ENCODE results near the gene PRELID2.

The PRELID2 gene

GRCh38 chr5:145856285-145856818 is 21.2 kb upstream of the PRELID2 start:
- H3K27me3 ChIP-seq (ENCODE audit: low read depth, low read length), result no peaks in the 10 kb centered on the region
- H3K4me1 ChIP-seq (ENCODE audit: control insufficient read depth in 1 of 2, insufficient read depth in 2 of 2, low read length in 2 of 2), result peaks cover 0 to 12% of the 10 kb centered on the region in 2 donors
- no peaks in the 10 kb centered on the region for H3K36me3 ChIP-seq (ENCODE audit: control insufficient read depth in 1 of 2, insufficient read depth in 2 of 2, low read length in 2 of 2)
- H3K9me3 ChIP-seq (ENCODE audit: control insufficient read depth in 1 of 2, low read length in 2 of 2), result no peaks in the 10 kb centered on the region
- H3K27ac ChIP-seq (ENCODE audit: low read length), result no peak overlapping the region
- peak overlapping the region; percentile 43 to 53 for H3K4me3 ChIP-seq (ENCODE audit: low read depth in 1 of 2, low read length in 2 of 2)

- H3K4me3 ChIP-seq (ENCODE audit: low read depth in 1 of 2, low read length in 2 of 2), result peak overlapping the region; percentile 43 to 53
- H3K36me3 ChIP-seq (ENCODE audit: control insufficient read depth in 1 of 2, insufficient read depth in 2 of 2, low read length in 2 of 2), result no peaks in the 10 kb centered on the region
- H3K27ac ChIP-seq (ENCODE audit: low read length), result peak overlapping the region; percentile 33
- H3K4me1 ChIP-seq (ENCODE audit: control insufficient read depth in 1 of 2, insufficient read depth in 2 of 2, low read length in 2 of 2), result peaks cover 0 to 12% of the 10 kb centered on the region in 2 donors
- H3K9me3 ChIP-seq (ENCODE audit: control insufficient read depth in 1 of 2, low read length in 2 of 2), result no peaks in the 10 kb centered on the region
- H3K27me3 ChIP-seq (ENCODE audit: low read depth, low read length), result no peaks in the 10 kb centered on the region
Measured at GRCh38 chr5:145855763-145856267, 20.7 kb upstream of the PRELID2 start.

GRCh38 chr5:145854651-145855258 is 19.6 kb upstream of the PRELID2 start:
- Histone ChIP-seq H3K27me3 (ENCODE audit: low read depth, low read length) (no peaks in the 10 kb centered on the region), H3K27ac (ENCODE audit: low read length) (no peak overlapping the region), H3K36me3 (ENCODE audit: control insufficient read depth in 1 of 2, insufficient read depth in 2 of 2, low read length in 2 of 2) (no peaks in the 10 kb centered on the region), H3K4me1 (ENCODE audit: control insufficient read depth in 1 of 2, insufficient read depth in 2 of 2, low read length in 2 of 2) (peaks cover 0 to 12% of the 10 kb centered on the region in 2 donors), H3K9me3 (ENCODE audit: control insufficient read depth in 1 of 2, low read length in 2 of 2) (no peaks in the 10 kb centered on the region), H3K4me3 (ENCODE audit: low read depth in 1 of 2, low read length in 2 of 2) (no peak overlapping the region)

DNA sequence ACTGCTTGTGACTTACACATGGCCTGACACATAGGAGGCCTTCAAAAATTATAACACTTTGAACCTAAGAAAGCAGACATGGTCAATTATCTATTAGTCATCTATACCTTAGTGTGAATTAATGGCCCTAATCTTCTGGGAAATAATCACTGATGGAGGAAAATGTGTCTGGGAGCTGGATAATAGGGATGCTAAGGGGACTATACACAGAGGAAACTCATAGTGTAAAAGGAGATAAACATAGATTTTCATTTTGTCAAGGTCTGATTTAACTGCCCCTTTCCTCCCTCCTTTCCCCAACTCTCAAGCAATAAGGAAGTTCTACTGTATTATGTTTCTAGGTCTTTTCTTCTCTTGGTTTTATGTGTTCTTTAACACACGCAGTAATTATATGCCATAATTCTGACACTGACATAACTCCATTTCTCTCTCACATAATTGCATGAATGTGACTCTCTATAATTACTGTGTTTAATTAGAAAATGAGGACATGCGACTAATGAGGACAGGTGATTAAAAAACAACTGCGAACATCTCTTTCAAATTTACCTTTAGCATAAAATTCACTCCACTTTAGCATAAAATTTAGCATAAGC is 18.7 kb upstream of the PRELID2 start:
- peaks cover 0 to 12% of the 10 kb centered on the region in 2 donors for H3K4me1 ChIP-seq (ENCODE audit: control insufficient read depth in 1 of 2, insufficient read depth in 2 of 2, low read length in 2 of 2)
- H3K4me3 ChIP-seq (ENCODE audit: low read depth in 1 of 2, low read length in 2 of 2), result no peak overlapping the region
- no peaks in the 10 kb centered on the region for H3K9me3 ChIP-seq (ENCODE audit: control insufficient read depth in 1 of 2, low read length in 2 of 2)
- H3K27ac ChIP-seq (ENCODE audit: low read length), result no peak overlapping the region
- H3K27me3 ChIP-seq (ENCODE audit: low read depth, low read length), result no peaks in the 10 kb centered on the region
- H3K36me3 ChIP-seq (ENCODE audit: control insufficient read depth in 1 of 2, insufficient read depth in 2 of 2, low read length in 2 of 2), result no peaks in the 10 kb centered on the region

GRCh38 chr5:145852990-145853389 is 17.8 kb upstream of the PRELID2 start:
- Histone ChIP-seq H3K9me3 (ENCODE audit: control insufficient read depth in 1 of 2, low read length in 2 of 2) (no peaks in the 10 kb centered on the region), H3K36me3 (ENCODE audit: control insufficient read depth in 1 of 2, insufficient read depth in 2 of 2, low read length in 2 of 2) (no peaks in the 10 kb centered on the region), H3K4me1 (ENCODE audit: control insufficient read depth in 1 of 2, insufficient read depth in 2 of 2, low read length in 2 of 2) (peaks cover 0 to 12% of the 10 kb centered on the region in 2 donors), H3K27me3 (ENCODE audit: low read depth, low read length) (no peaks in the 10 kb centered on the region), H3K4me3 (ENCODE audit: low read depth in 1 of 2, low read length in 2 of 2) (no peak overlapping the region), H3K27ac (ENCODE audit: low read length) (no peak overlapping the region)

DNA sequence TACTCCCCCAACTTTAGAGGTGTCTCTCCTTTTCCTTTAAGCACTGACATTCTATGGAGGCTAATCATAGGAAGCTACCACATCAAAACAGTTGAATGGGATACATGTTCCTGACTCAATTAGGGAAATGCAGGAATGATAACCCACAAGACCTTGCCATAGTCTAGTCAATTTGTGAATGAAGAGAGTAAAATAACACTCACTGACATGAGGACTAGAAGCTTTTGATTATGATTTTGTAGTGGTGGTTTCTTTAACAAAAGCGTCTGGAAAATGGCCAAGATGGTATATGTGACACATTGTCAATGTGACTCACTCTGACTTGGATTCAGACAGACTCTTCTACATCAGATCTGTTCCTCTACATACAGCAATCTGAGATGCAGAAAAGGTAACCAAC is 13.7 kb upstream of the PRELID2 start:
- Histone ChIP-seq H3K27me3 (ENCODE audit: low read depth, low read length) (no peaks in the 10 kb centered on the region), H3K4me3 (ENCODE audit: low read depth in 1 of 2, low read length in 2 of 2) (no peak overlapping the region), H3K9me3 (ENCODE audit: control insufficient read depth in 1 of 2, low read length in 2 of 2) (no peaks in the 10 kb centered on the region), H3K36me3 (ENCODE audit: control insufficient read depth in 1 of 2, insufficient read depth in 2 of 2, low read length in 2 of 2) (no peaks in the 10 kb centered on the region), H3K27ac (ENCODE audit: low read length) (no peak overlapping the region), H3K4me1 (ENCODE audit: control insufficient read depth in 1 of 2, insufficient read depth in 2 of 2, low read length in 2 of 2) (no peaks in the 10 kb centered on the region)

- Histone ChIP-seq H3K4me1 (ENCODE audit: control insufficient read depth in 1 of 2, insufficient read depth in 2 of 2, low read length in 2 of 2) (no peaks in the 10 kb centered on the region), H3K27ac (ENCODE audit: low read length) (no peak overlapping the region), H3K36me3 (ENCODE audit: control insufficient read depth in 1 of 2, insufficient read depth in 2 of 2, low read length in 2 of 2) (no peaks in the 10 kb centered on the region), H3K27me3 (ENCODE audit: low read depth, low read length) (no peaks in the 10 kb centered on the region), H3K9me3 (ENCODE audit: control insufficient read depth in 1 of 2, low read length in 2 of 2) (no peaks in the 10 kb centered on the region), H3K4me3 (ENCODE audit: low read depth in 1 of 2, low read length in 2 of 2) (no peak overlapping the region)
Measured at GRCh38 chr5:145847499-145848497, 12.7 kb upstream of the PRELID2 start.

GRCh38 chr5:145846081-145846480 is 10.9 kb upstream of the PRELID2 start:
- Histone ChIP-seq H3K4me1 (ENCODE audit: control insufficient read depth in 1 of 2, insufficient read depth in 2 of 2, low read length in 2 of 2) (no peaks in the 10 kb centered on the region), H3K27ac (ENCODE audit: low read length) (no peak overlapping the region), H3K27me3 (ENCODE audit: low read depth, low read length) (no peaks in the 10 kb centered on the region), H3K9me3 (ENCODE audit: control insufficient read depth in 1 of 2, low read length in 2 of 2) (no peaks in the 10 kb centered on the region), H3K36me3 (ENCODE audit: control insufficient read depth in 1 of 2, insufficient read depth in 2 of 2, low read length in 2 of 2) (no peaks in the 10 kb centered on the region), H3K4me3 (ENCODE audit: low read depth in 1 of 2, low read length in 2 of 2) (no peak overlapping the region)

- Histone ChIP-seq H3K4me1 (ENCODE audit: control insufficient read depth in 1 of 2, insufficient read depth in 2 of 2, low read length in 2 of 2) (no peaks in the 10 kb centered on the region), H3K36me3 (ENCODE audit: control insufficient read depth in 1 of 2, insufficient read depth in 2 of 2, low read length in 2 of 2) (no peaks in the 10 kb centered on the region), H3K9me3 (ENCODE audit: control insufficient read depth in 1 of 2, low read length in 2 of 2) (no peaks in the 10 kb centered on the region), H3K27ac (ENCODE audit: low read length) (no peak overlapping the region), H3K27me3 (ENCODE audit: low read depth, low read length) (no peaks in the 10 kb centered on the region), H3K4me3 (ENCODE audit: low read depth in 1 of 2, low read length in 2 of 2) (no peak overlapping the region)
Measured at GRCh38 chr5:145841299-145841698, 6.2 kb upstream of the PRELID2 start.

DNA sequence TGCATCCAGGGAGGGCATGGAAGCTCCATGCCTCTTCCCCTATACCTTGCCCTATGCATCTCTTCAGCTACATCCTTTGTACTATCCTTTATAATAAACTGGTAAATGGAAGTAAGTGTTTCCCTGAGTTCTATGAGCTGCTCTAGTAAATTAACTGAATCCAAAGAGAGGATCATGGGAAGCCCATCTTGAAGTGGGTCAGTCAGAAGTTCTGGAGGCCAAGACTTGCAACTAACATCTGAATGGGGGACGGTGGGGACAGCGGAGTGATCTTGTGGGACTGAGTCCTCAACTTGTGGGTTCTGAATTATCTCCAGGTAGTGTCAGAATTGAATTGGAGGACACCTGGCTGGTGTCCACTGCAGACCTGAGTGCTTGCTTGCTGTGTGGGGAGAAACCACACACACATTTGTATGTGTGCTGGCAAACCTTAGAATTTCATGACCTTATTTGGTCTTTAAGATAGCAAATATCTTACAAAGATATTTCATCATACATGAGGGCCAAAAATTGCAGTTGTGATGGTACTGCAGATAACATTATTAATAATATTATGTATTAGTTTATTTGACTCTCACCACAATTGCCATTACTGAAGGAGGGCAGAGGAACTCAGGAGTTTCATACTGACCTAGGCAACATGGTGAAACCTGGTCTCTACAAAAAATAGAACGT is 5.5 kb upstream of the PRELID2 start:
- no peaks in the 10 kb centered on the region for H3K4me1 ChIP-seq (ENCODE audit: control insufficient read depth in 1 of 2, insufficient read depth in 2 of 2, low read length in 2 of 2)
- H3K36me3 ChIP-seq (ENCODE audit: control insufficient read depth in 1 of 2, insufficient read depth in 2 of 2, low read length in 2 of 2), result no peaks in the 10 kb centered on the region
- H3K27ac ChIP-seq (ENCODE audit: low read length), result no peak overlapping the region
- no peak overlapping the region for H3K4me3 ChIP-seq (ENCODE audit: low read depth in 1 of 2, low read length in 2 of 2)
- no peaks in the 10 kb centered on the region for H3K27me3 ChIP-seq (ENCODE audit: low read depth, low read length)
- H3K9me3 ChIP-seq (ENCODE audit: control insufficient read depth in 1 of 2, low read length in 2 of 2), result no peaks in the 10 kb centered on the region

Data from muscle layer of duodenum (tissue), 2 donors.